GM12878 (cell line): Measurements from ENCODE around the gene ARHGAP1. TPM values are rescaled to one million over a fixed set of nuclear protein-coding genes. Genes with fewer than 3 reads are reported as not detected.

Source experiments
- ATAC-seq: fragments of 200-7000 bp; cut with Tn5 transposase; 3 replicates; pipeline ENCODE4 v1.9.1; 2020; ENCODE audit warnings: mild to moderate bottlenecking, moderate library complexity
- BruUV-seq: library from RNA; stranded (reverse); fragments of 400-500 nt; replicated peaks from 2 replicates; lab custom pipeline; 2021; lab: Mats Ljungman, UMichigan
- CTCF ChIA-PET: fragments of 300-600 bp; sonication (Branson Sonifier 250); formaldehyde crosslinking; extraction: SDS; loops from one replicate; lab custom pipeline; 2021; ENCODE audit warnings: inconsistent platforms; lab: Yijun Ruan, JAX
- POLR2A ChIA-PET: fragments of 350-600 bp; formaldehyde crosslinking; extraction: SDS; loops from one replicate; lab custom pipeline; 2021; ENCODE audit warnings: inconsistent platforms; lab: Charles Lee
- RAD21 ChIA-PET: fragments of 300-600 bp; sonication (Branson Sonifier 250); formaldehyde crosslinking; loops from one replicate; lab custom pipeline; 2023; ENCODE audit warnings: antibody characterized with exemption; ENCODE audit not compliant: unreplicated experiment; lab: Charles Lee
- SMC1A ChIA-PET: fragments of 300-600 bp; sonication (Branson Sonifier 250); formaldehyde crosslinking; loops from one replicate; lab custom pipeline; 2023; ENCODE audit not compliant: unreplicated experiment, uncharacterized antibody; lab: Charles Lee
- DNase-seq: peaks from one replicate; pipeline ENCODE4 v3.0.0-alpha.2; 2011; ENCODE audit warnings: low read depth, low spot score
- FAIRE-seq: peaks from 3 replicates; lab custom pipeline; 2011; peaks lifted over from hg19 to GRCh38; lab: Jason Lieb, UNC
- H2AFZ ChIP-seq: 2 replicates; pipeline ENCODE4 v1.6.0; 2011; ENCODE audit warnings: low read depth, low read length, control low read depth; ENCODE audit not compliant: control insufficient read depth
- H3K27ac ChIP-seq: 2 replicates; pipeline ENCODE4 v1.5.1; 2011; ENCODE audit warnings: control low read depth; ENCODE audit not compliant: control insufficient read depth, insufficient read depth
- H3K27me3 ChIP-seq, 2 experiments: replicated peaks in 1 of 2; 2 replicates each; pipeline versions ENCODE4 v1.6.0 to v1.6.1; 2011; ENCODE audit warnings: low read length in 1 of 2; ENCODE audit not compliant: control insufficient read depth in 2 of 2, insufficient read depth in 2 of 2
- H3K36me3 ChIP-seq, 2 experiments: 2 replicates each; pipeline ENCODE4 v1.5.1; 2011; ENCODE audit warnings: low read length in 1 of 2; ENCODE audit not compliant: control insufficient read depth in 2 of 2, insufficient read depth in 2 of 2
- H3K4me1 ChIP-seq: 2 replicates; pipeline ENCODE4 v1.6.1; 2011; ENCODE audit warnings: mild to moderate bottlenecking, low read length, moderate library complexity, mixed read lengths; ENCODE audit not compliant: control insufficient read depth, insufficient read depth
- H3K4me2 ChIP-seq: 2 replicates; pipeline ENCODE4 v1.6.0; 2011; ENCODE audit warnings: control low read depth; ENCODE audit not compliant: control insufficient read depth, insufficient read depth
- H3K4me3 ChIP-seq: fragments of 200-600 bp; sonication (generic); 2 replicates; pipeline ENCODE4 v1.5.1; 2016
- H3K79me2 ChIP-seq: 2 replicates; pipeline ENCODE4 v1.6.0; 2011; ENCODE audit warnings: low read length; ENCODE audit not compliant: control insufficient read depth, insufficient read depth
- H3K9ac ChIP-seq: 2 replicates; pipeline ENCODE4 v1.8.0; 2011; ENCODE audit warnings: low read length, control low read depth, mixed read lengths; ENCODE audit not compliant: control insufficient read depth, insufficient read depth
- H3K9me3 ChIP-seq: replicated peaks from 3 replicates; pipeline ENCODE4 v1.5.1; 2011; ENCODE audit warnings: mild to moderate bottlenecking, low read length; ENCODE audit not compliant: control insufficient read depth, insufficient read depth
- H4K20me1 ChIP-seq: 2 replicates; pipeline ENCODE4 v1.6.0; 2011; ENCODE audit not compliant: control insufficient read depth, insufficient read depth
- CUX1 ChIP-seq: IDR thresholded peaks from 2 replicates; pipeline ENCODE4 v1.6.1; 2012; ENCODE audit warnings: improper control_type of control experiment, low read depth, low read length; ENCODE audit not compliant: insufficient replicate concordance
- WGBS: methylation state at CpG from one replicate; pipeline ENCODE4 v1.1.6; 2016; ENCODE audit warnings: low lambda C conversion rate; ENCODE audit not compliant: insufficient replicate concordance, insufficient coverage; ENCODE audit errors: missing lambda C conversion rate; 5-methylcytosine and 5-hydroxymethylcytosine counted together
- in situ Hi-C: fragments of 300-500 bp; cut with MboI; formaldehyde crosslinking; loops from 9 replicates; pipeline ENCODE4 v1.14.3; 2018; ENCODE audit warnings: mixed read lengths
- intact Hi-C: fragments of 100-400 bp; cut with micrococcal nuclease; formaldehyde crosslinking; loops from one replicate; pipeline ENCODE4 v1.14.2; 2022; ENCODE audit not compliant: unreplicated experiment
- polyA plus RNA-seq, 11 experiments: library from polyadenylated mRNA; depleted of rRNA in 4 of 11; unstranded in 6 of 11; stranded (reverse) in 5 of 11; fragments of >200 nt; fragmentation: Nextera tagmentation in 4 of 11; fragmentation: Illumina TruSeq in 1 of 11; extraction: Ambion mirVana in 4 of 11; extraction: Trizol in 1 of 11; gene quantifications; 1 replicate in 1 of 11; 2 replicates in 10 of 11; pipeline versions ENCODE4 v1.2.1 to v1.2.3, GENCODE V29; 2011 to 2016; ENCODE audit warnings: inconsistent platforms in 2 of 11, missing spikeins in 2 of 11, low read depth in 1 of 11
- total RNA-seq, 4 experiments: library from RNA; depleted of rRNA in 3 of 4; stranded (reverse); fragments of >200 nt in 3 of 4; fragmentation: Illumina TruSeq in 1 of 4; extraction: Trizol in 1 of 4; gene quantifications; 2 replicates each; pipeline versions ENCODE4 v1.2.1 to v1.2.3, GENCODE V29; 2013 to 2021

ARHGAP1 gene
- total and polyA plus RNA-seq, 10 of the 15 experiments (the other 5 are each of a cell fraction or from before 2014, with no cell fraction given) = 4.3 to 45.5 (median 23.2) TPM

GRCh38 chr11:46639197-46639839 lies 61.1 kb downstream of the ARHGAP1 start:
- no peak for TF ChIP-seq CUX1
- ATAC-seq (no peak), DNase-seq (no peak), FAIRE-seq (no peak)
- H3K9me3 ChIP-seq = no peaks in the 10 kb centered on the region
- ChIA-PET CTCF (no interaction called here), SMC1A (interaction anchor here (1.1 kb wide), 1 partner anchor 10 kb away, joined by 3 read pairs; no protein-coding TSS in a partner anchor), POLR2A (no interaction called here), RAD21 (no interaction called here)
- H2AFZ ChIP-seq = no peak overlapping the region
- H3K4me2 ChIP-seq = no peak overlapping the region
- no peaks in the 10 kb centered on the region for H3K27me3 ChIP-seq
- no peak overlapping the region for H3K4me3 ChIP-seq
- in situ Hi-C loops = no loop called here
- H3K9ac ChIP-seq = no peak overlapping the region
- no peak overlapping the region for H3K27ac ChIP-seq
- intact Hi-C loops = no loop called here
- no peaks in the 10 kb centered on the region; a peak in 2 of 4 replicates for H3K36me3 ChIP-seq
- no peaks in the 10 kb centered on the region for H4K20me1 ChIP-seq
- no peaks in the 10 kb centered on the region for H3K79me2 ChIP-seq
- WGBS = 97% methylated on average over 7 of the region's 7 CpGs
- no TSS peak for BruUV-seq
- H3K4me1 ChIP-seq = no peaks in the 10 kb centered on the region
